SK-N-SH (cell line): ENCODE measurements around the gene FAM3B. TPM values are rescaled to one million over a fixed set of nuclear protein-coding genes. Genes with fewer than 3 reads are reported as not detected.

Experiments
- CTCF ChIA-PET: fragments of 300-600, 350-600 bp; formaldehyde crosslinking; extraction: SDS; loops from one replicate; lab custom pipeline; 2021; lab: Yijun Ruan, JAX
- POLR2A ChIA-PET: fragments of 350-600 bp; sonication (Branson Sonifier 250); formaldehyde crosslinking; extraction: SDS; loops from one replicate; lab custom pipeline; 2020; ENCODE audit warnings: antibody characterized with exemption, inconsistent platforms; lab: Yijun Ruan, JAX
- DNase-seq: peaks from one replicate; pipeline ENCODE4 v3.0.0; 2012
- H2AFZ ChIP-seq: fragments of 200-600 bp; sonication (generic); 2 replicates; pipeline ENCODE4 v1.8.1; 2016; ENCODE audit warnings: antibody characterized with exemption, mild to moderate bottlenecking, low read depth
- H3F3A ChIP-seq: fragments of 200-600 bp; sonication (generic); replicated peaks from 2 replicates; pipeline ENCODE3; 2016; ENCODE audit warnings: antibody characterized with exemption, mild to moderate bottlenecking; ENCODE audit not compliant: insufficient read depth
- H3K27ac ChIP-seq, 2 experiments: fragments of 200-500 bp in 1 of 2; fragments of 200-600 bp in 1 of 2; sonication (Bioruptor generic) in 1 of 2; sonication (generic), shearing (Covaris generic) in 1 of 2; 2 replicates each; pipeline versions ENCODE4 v1.5.1 to v1.6.1; 2014 to 2016; ENCODE audit warnings: low read depth in 2 of 2, inconsistent platforms in 1 of 2, low read length in 1 of 2, mild to moderate bottlenecking in 1 of 2, mixed read lengths in 1 of 2
- H3K27me3 ChIP-seq: fragments of 200-600 bp; sonication (generic), shearing (Covaris generic); 2 replicates; pipeline ENCODE4 v1.6.1; 2016; ENCODE audit warnings: mixed run types; ENCODE audit not compliant: insufficient read depth
- H3K36me3 ChIP-seq, 2 experiments: fragments of 200-500 bp in 1 of 2; fragments of 200-600 bp in 1 of 2; sonication (Bioruptor generic) in 1 of 2; sonication (generic) in 1 of 2; replicated peaks in 1 of 2; 2 replicates each; pipeline versions ENCODE3 to v1.5.1; 2014 to 2016; ENCODE audit warnings: low read length in 1 of 2, mild to moderate bottlenecking in 1 of 2; ENCODE audit not compliant: insufficient read depth in 2 of 2, control insufficient read depth in 1 of 2
- H3K4me1 ChIP-seq, 2 experiments: fragments of 200-500 bp in 1 of 2; fragments of 200-600 bp in 1 of 2; sonication (Bioruptor generic) in 1 of 2; sonication (generic), shearing (Covaris generic) in 1 of 2; 2 replicates each; pipeline versions ENCODE4 v1.5.1 to v1.6.1; 2014 to 2016; ENCODE audit warnings: low read depth in 1 of 2, low read length in 1 of 2, mixed run types in 1 of 2; ENCODE audit not compliant: insufficient read depth in 2 of 2, control insufficient read depth in 1 of 2
- H3K4me2 ChIP-seq: fragments of 200-600 bp; sonication (generic), shearing (Covaris generic); 2 replicates; pipeline ENCODE4 v1.6.1; 2017; ENCODE audit warnings: mixed run types
- H3K4me3 ChIP-seq, 2 experiments: fragments of 200-500 bp in 1 of 2; fragments of 200-600 bp in 1 of 2; sonication (Bioruptor generic) in 1 of 2; sonication (generic), shearing (Covaris generic) in 1 of 2; 2 replicates each; pipeline versions ENCODE4 v1.5.1 to v1.8.1; 2014 to 2016; ENCODE audit warnings: low read depth in 2 of 2, inconsistent platforms in 1 of 2, low read length in 1 of 2, mild to moderate bottlenecking in 1 of 2, mixed read lengths in 1 of 2, moderate library complexity in 1 of 2
- H3K79me2 ChIP-seq: fragments of 200-600 bp; sonication (generic); 2 replicates; pipeline ENCODE4 v1.8.1; 2017; ENCODE audit warnings: mild to moderate bottlenecking; ENCODE audit not compliant: insufficient read depth
- H3K9ac ChIP-seq: fragments of 200-600 bp; sonication (generic); 2 replicates; pipeline ENCODE4 v1.6.1; 2017; ENCODE audit warnings: mixed run types
- H3K9me2 ChIP-seq: fragments of 200-600 bp; sonication (generic); 2 replicates; pipeline ENCODE4 v1.6.1; 2017; ENCODE audit warnings: mixed run types
- H3K9me3 ChIP-seq: fragments of 200-600 bp; sonication (generic); 2 replicates; pipeline ENCODE4 v1.6.1; 2017; ENCODE audit warnings: mixed run types, mild to moderate bottlenecking, moderate library complexity
- H4K20me1 ChIP-seq: fragments of 200-600 bp; sonication (generic); 2 replicates; pipeline ENCODE4 v1.6.1; 2017; ENCODE audit warnings: mild to moderate bottlenecking, mixed run types; ENCODE audit not compliant: insufficient read depth
- CHD2 ChIP-seq: fragments of 150-350 bp; IDR thresholded peaks from 2 replicates; pipeline ENCODE4 v1.6.1; 2018; ENCODE audit warnings: low read length; ENCODE audit not compliant: partially characterized antibody
- ELF1 ChIP-seq: IDR thresholded peaks from 2 replicates; pipeline ENCODE4 v1.4.0; 2012
- EP300 ChIP-seq, 2 experiments: IDR thresholded peaks; 2 replicates each; pipeline versions ENCODE4 v1.4.0 to v1.6.1; 2012; ENCODE audit warnings: borderline replicate concordance in 1 of 2, low read depth in 1 of 2, low read length in 1 of 2
- EZH2phosphoT487 ChIP-seq: fragments of 200-600 bp; sonication (generic); IDR thresholded peaks from 2 replicates; pipeline ENCODE4 v1.6.1; 2017; ENCODE audit warnings: low read depth, mixed run types, mild to moderate bottlenecking, antibody characterized with exemption, moderate library complexity, borderline replicate concordance
- FOSL2 ChIP-seq: IDR thresholded peaks from 2 replicates; pipeline ENCODE4 v1.4.0; 2012; ENCODE audit warnings: low read depth, mild to moderate bottlenecking, moderate library complexity, borderline replicate concordance
- FOXJ3 ChIP-seq: sonication (generic); formaldehyde crosslinking; IDR thresholded peaks from 2 replicates; pipeline ENCODE4 v1.5.1; 2020; ENCODE audit warnings: mild to moderate bottlenecking, missing genetic modification reagents
- GABPA ChIP-seq: IDR thresholded peaks from 2 replicates; pipeline ENCODE4 v1.4.0; 2012; ENCODE audit warnings: low read depth, mild to moderate bottlenecking
- GATA2 ChIP-seq: sonication (generic); formaldehyde crosslinking; IDR thresholded peaks from 2 replicates; pipeline ENCODE4 v1.5.0; 2020; ENCODE audit warnings: mild to moderate bottlenecking, missing genetic modification reagents
- MEF2A ChIP-seq: IDR thresholded peaks from 2 replicates; pipeline ENCODE4 v1.4.0; 2012; ENCODE audit warnings: low read depth, borderline replicate concordance
- MXI1 ChIP-seq: IDR thresholded peaks from 2 replicates; pipeline ENCODE4 v1.6.1; 2012; ENCODE audit warnings: mild to moderate bottlenecking, low read depth, low read length, improper control_type of control experiment
- NRF1 ChIP-seq: IDR thresholded peaks from 2 replicates; pipeline ENCODE4 v1.6.1; 2012; ENCODE audit warnings: low read depth, mild to moderate bottlenecking, low read length
- RXRA ChIP-seq: IDR thresholded peaks from 2 replicates; pipeline ENCODE4 v1.4.0; 2012; ENCODE audit warnings: low read depth, mild to moderate bottlenecking, borderline replicate concordance
- TAF1 ChIP-seq: IDR thresholded peaks from 2 replicates; pipeline ENCODE4 v1.6.1; 2012; ENCODE audit warnings: low read depth, mild to moderate bottlenecking, low read length, moderate library complexity, borderline replicate concordance
- TEAD4 ChIP-seq: IDR thresholded peaks from 2 replicates; pipeline ENCODE4 v1.4.0; 2012; ENCODE audit warnings: mild to moderate bottlenecking, borderline replicate concordance; ENCODE audit not compliant: insufficient read depth
- YY1 ChIP-seq: IDR thresholded peaks from 2 replicates; pipeline ENCODE4 v1.4.0; 2012; ENCODE audit warnings: low read depth, mild to moderate bottlenecking
- WGBS: methylation state at CpG from one replicate; pipeline ENCODE4 v1.1.6; 2017; ENCODE audit warnings: low lambda C conversion rate; 5-methylcytosine and 5-hydroxymethylcytosine counted together
- polyA plus RNA-seq, 3 experiments: library from polyadenylated mRNA; depleted of rRNA; stranded (reverse); fragments of >200 nt; gene quantifications; 2 replicates each; pipeline ENCODE4 v1.2.3, GENCODE V29; 2012
- TF ChIP-seq, protein P1 (sequence below): fragments of 150-350 bp; IDR thresholded peaks from 2 replicates; pipeline ENCODE4 v1.6.1; 2016; ENCODE audit warnings: mild to moderate bottlenecking, low read depth, low read length
- TF ChIP-seq, protein P2 (sequence below): IDR thresholded peaks from 2 replicates; pipeline ENCODE4 v1.6.1; 2012; ENCODE audit warnings: mild to moderate bottlenecking, low read depth, low read length, moderate library complexity
- TF ChIP-seq, protein P3 (sequence below): IDR thresholded peaks from 2 replicates; pipeline ENCODE4 v1.4.0; 2012; ENCODE audit warnings: low read depth
- TF ChIP-seq, protein P4 (sequence below): fragments of 200-600 bp; sonication (generic); IDR thresholded peaks from 2 replicates; pipeline ENCODE4 v1.6.1; 2017; ENCODE audit warnings: antibody characterized with exemption, mild to moderate bottlenecking, moderate library complexity
- TF ChIP-seq, protein P5 (sequence below): IDR thresholded peaks from 2 replicates; pipeline ENCODE4; 2012

FAM3B gene
- polyA plus RNA-seq, 1 of the 3 experiments (the other 2 are of a cell fraction) = not detected

DNA sequence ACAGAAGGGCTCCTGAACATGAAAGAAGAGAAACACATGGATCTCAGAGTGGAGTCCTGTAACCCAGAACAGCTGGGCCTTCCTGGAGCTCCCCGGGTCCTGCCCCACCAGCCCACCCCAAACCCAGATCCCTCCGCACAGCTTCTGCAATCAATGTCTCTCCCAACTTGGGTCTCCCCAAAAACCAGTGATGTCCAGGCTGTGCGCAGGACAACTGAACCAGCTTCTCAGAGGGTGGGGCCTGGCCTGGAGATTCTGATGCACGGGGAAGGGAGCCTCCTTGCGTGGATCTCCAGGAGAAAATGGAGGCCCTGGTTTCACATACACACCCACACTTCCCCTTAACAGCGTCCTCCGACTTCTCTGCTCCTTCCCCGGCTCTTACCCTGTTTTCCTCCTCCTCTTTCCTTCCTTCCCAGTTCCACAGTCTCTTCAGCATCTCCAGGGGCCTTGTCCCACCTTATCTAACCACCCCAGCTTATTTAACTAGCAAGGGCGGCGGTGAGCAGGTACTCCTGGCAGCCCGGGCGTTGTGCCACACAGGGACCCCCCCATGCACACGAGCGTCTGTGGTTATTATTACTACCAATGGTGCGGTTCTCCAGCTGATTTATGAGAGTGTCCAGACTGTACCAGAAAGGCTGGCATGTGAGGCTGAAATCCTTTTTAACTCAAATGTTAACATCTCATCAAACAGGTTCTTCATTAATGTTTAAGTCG is 34.0 kb downstream of the FAM3B start:
- H3K27ac ChIP-seq = no peak overlapping the region
- 53% methylated on average over 16 of the region's 16 CpGs for WGBS
- H3F3A ChIP-seq = no peaks in the 10 kb centered on the region
- no peak overlapping the region for H3K4me3 ChIP-seq
- DNase-seq = no peak
- no peaks in the 10 kb centered on the region for H3K36me3 ChIP-seq
- H3K4me1 ChIP-seq = no peaks in the 10 kb centered on the region
- H3K9me3 ChIP-seq = no peaks in the 10 kb centered on the region
- no peak overlapping the region for H3K9ac ChIP-seq
- ChIA-PET CTCF (no interaction called here), POLR2A (no interaction called here)
- H3K9me2 ChIP-seq = no peaks in the 10 kb centered on the region
- H3K27me3 ChIP-seq = no peaks in the 10 kb centered on the region
- TF ChIP-seq ELF1 (no peak), FOXJ3 (CRISPR knock-in tag) (no peak), EZH2phosphoT487 (no peak), GABPA (no peak), CHD2 (no peak), NRF1 (no peak), GATA2 (CRISPR knock-in tag) (no peak), MXI1 (no peak), FOSL2 (no peak), RXRA (no peak), EP300 (IDR thresholded peaks at IDR 0.05; ENCODE audit: borderline replicate concordance in 1 of 2, low read depth in 1 of 2, low read length in 1 of 2) (no peak), MEF2A (no peak), TAF1 (no peak), TEAD4 (no peak), YY1 (no peak)
- TF ChIP-seq, protein P1, sequence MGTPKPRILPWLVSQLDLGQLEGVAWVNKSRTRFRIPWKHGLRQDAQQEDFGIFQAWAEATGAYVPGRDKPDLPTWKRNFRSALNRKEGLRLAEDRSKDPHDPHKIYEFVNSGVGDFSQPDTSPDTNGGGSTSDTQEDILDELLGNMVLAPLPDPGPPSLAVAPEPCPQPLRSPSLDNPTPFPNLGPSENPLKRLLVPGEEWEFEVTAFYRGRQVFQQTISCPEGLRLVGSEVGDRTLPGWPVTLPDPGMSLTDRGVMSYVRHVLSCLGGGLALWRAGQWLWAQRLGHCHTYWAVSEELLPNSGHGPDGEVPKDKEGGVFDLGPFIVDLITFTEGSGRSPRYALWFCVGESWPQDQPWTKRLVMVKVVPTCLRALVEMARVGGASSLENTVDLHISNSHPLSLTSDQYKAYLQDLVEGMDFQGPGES = no peak
- TF ChIP-seq, protein P2, sequence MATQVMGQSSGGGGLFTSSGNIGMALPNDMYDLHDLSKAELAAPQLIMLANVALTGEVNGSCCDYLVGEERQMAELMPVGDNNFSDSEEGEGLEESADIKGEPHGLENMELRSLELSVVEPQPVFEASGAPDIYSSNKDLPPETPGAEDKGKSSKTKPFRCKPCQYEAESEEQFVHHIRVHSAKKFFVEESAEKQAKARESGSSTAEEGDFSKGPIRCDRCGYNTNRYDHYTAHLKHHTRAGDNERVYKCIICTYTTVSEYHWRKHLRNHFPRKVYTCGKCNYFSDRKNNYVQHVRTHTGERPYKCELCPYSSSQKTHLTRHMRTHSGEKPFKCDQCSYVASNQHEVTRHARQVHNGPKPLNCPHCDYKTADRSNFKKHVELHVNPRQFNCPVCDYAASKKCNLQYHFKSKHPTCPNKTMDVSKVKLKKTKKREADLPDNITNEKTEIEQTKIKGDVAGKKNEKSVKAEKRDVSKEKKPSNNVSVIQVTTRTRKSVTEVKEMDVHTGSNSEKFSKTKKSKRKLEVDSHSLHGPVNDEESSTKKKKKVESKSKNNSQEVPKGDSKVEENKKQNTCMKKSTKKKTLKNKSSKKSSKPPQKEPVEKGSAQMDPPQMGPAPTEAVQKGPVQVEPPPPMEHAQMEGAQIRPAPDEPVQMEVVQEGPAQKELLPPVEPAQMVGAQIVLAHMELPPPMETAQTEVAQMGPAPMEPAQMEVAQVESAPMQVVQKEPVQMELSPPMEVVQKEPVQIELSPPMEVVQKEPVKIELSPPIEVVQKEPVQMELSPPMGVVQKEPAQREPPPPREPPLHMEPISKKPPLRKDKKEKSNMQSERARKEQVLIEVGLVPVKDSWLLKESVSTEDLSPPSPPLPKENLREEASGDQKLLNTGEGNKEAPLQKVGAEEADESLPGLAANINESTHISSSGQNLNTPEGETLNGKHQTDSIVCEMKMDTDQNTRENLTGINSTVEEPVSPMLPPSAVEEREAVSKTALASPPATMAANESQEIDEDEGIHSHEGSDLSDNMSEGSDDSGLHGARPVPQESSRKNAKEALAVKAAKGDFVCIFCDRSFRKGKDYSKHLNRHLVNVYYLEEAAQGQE = no peak
- TF ChIP-seq, protein P3, sequence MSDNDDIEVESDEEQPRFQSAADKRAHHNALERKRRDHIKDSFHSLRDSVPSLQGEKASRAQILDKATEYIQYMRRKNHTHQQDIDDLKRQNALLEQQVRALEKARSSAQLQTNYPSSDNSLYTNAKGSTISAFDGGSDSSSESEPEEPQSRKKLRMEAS = no peak
- TF ChIP-seq, protein P4, sequence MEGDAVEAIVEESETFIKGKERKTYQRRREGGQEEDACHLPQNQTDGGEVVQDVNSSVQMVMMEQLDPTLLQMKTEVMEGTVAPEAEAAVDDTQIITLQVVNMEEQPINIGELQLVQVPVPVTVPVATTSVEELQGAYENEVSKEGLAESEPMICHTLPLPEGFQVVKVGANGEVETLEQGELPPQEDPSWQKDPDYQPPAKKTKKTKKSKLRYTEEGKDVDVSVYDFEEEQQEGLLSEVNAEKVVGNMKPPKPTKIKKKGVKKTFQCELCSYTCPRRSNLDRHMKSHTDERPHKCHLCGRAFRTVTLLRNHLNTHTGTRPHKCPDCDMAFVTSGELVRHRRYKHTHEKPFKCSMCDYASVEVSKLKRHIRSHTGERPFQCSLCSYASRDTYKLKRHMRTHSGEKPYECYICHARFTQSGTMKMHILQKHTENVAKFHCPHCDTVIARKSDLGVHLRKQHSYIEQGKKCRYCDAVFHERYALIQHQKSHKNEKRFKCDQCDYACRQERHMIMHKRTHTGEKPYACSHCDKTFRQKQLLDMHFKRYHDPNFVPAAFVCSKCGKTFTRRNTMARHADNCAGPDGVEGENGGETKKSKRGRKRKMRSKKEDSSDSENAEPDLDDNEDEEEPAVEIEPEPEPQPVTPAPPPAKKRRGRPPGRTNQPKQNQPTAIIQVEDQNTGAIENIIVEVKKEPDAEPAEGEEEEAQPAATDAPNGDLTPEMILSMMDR = no peak
- TF ChIP-seq, protein P5, sequence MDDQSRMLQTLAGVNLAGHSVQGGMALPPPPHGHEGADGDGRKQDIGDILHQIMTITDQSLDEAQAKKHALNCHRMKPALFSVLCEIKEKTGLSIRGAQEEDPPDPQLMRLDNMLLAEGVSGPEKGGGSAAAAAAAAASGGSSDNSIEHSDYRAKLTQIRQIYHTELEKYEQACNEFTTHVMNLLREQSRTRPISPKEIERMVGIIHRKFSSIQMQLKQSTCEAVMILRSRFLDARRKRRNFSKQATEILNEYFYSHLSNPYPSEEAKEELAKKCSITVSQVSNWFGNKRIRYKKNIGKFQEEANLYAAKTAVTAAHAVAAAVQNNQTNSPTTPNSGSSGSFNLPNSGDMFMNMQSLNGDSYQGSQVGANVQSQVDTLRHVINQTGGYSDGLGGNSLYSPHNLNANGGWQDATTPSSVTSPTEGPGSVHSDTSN = no peak
- no peaks in the 10 kb centered on the region for H3K79me2 ChIP-seq
- H3K4me2 ChIP-seq = no peak overlapping the region
- no peaks in the 10 kb centered on the region for H4K20me1 ChIP-seq
- H2AFZ ChIP-seq = no peak overlapping the region
